Subcutaneous adipose tissue (tissue), 4 donors: ENCODE measurements around the gene AUTS2. TPM values are rescaled to one million over a fixed set of nuclear protein-coding genes. Genes with fewer than 3 reads are reported as not detected.

Experiments used
- CTCF ChIP-seq: fragments of 450-650 bp; IDR thresholded peaks from one replicate; pipeline ENCODE4 v1.5.1; 2016; ENCODE audit warnings: low read depth, mild to moderate bottlenecking, control low read depth, antibody characterized with exemption, moderate library complexity
- total RNA-seq, 4 donors: library from RNA; depleted of rRNA; stranded (reverse); fragments of >200 nt; gene quantifications; one replicate each; pipeline ENCODE4 v1.1.0, GENCODE V29; 2016

AUTS2 gene
- total RNA-seq, 4 donors from 2014 or later, result 22.4 to 46.9 (median 27.4) TPM

- TF ChIP-seq CTCF, result no peak
Observed at GRCh38 chr7:70502117-70502863, 904.0 kb downstream of the AUTS2 start.

DNA sequence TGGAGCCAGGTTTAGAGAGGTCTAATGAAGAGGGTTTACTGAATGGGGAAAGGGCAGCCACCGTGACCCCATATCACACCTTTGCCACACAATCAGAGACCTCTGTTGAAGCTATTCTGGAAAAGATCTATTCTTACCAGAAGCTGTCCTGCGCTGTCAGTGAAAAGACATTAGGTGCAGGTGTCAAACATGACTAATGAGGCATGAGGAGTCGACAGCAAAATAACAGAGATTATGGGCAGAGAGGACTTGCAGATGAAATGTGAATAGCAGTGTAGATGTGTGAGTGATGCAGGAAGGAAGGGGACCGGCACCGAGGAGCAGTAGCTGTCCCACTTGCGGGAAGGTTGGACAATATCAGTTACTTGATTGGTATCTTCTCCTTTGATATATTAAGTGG is 906.0 kb downstream of the AUTS2 start:
- no peak for TF ChIP-seq CTCF

GRCh38 chr7:70505468-70505867 is 907.2 kb downstream of the AUTS2 start:
- TF ChIP-seq CTCF, result no peak

- TF ChIP-seq CTCF, result no peak
Observed at GRCh38 chr7:70505886-70506285, 907.6 kb downstream of the AUTS2 start.

- TF ChIP-seq CTCF, result no peak
Observed at GRCh38 chr7:70506434-70506833, 908.2 kb downstream of the AUTS2 start.

DNA sequence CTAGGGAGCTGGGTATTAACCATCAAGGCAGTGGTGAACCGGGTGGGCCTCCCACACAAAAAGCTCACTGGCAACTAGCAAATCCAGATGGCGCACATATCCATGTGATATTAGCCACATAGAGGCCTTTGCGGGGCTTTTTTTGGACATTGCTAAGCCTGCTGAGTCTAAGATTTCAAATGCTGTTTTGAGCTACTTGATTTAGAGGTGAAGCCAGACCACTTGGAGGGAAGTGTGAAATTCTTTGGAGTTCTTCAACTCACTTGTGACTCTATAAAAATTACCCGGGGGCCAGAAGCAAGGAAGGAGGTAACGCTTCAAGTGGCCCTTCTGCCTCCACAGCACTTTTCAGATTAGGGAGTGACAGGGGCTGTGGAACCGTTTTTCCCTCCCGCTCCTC is 913.9 kb downstream of the AUTS2 start:
- TF ChIP-seq CTCF, result no peak

GRCh38 chr7:70512761-70513160 is 914.5 kb downstream of the AUTS2 start:
- no peak for TF ChIP-seq CTCF
